Amygdala (tissue), 56 donors: Measurements from ENCODE around the gene MBD1.
"Not testable (repeated sequence)": the region's sequence is repeated elsewhere in the genome, so short reads cannot be mapped to it uniquely, and the experiment has no call there.

Experiments
- DNase-seq, 56 donors: peaks; one replicate each; lab custom pipeline; 2025; lab: John Stamatoyannopoulos, UW

MBD1 gene

GRCh38 chr18:50275503-50276036 lies 5.8 kb downstream of the MBD1 start:
- DNase-seq = no peak

GRCh38 chr18:50274941-50275340 lies 6.4 kb downstream of the MBD1 start:
- no peak for DNase-seq

- DNase-seq = no peak
Measured at GRCh38 chr18:50274044-50274442, 7.3 kb downstream of the MBD1 start.

- DNase-seq = no peak
Measured at GRCh38 chr18:50273203-50274043, 7.9 kb downstream of the MBD1 start.

GRCh38 chr18:50272568-50272967 lies 8.8 kb downstream of the MBD1 start:
- no peak for DNase-seq

GRCh38 chr18:50268022-50268747 lies 13.1 kb downstream of the MBD1 start:
- peak in 39 of 56 donors; percentile 2 to 72 (median 32) for DNase-seq

GRCh38 chr18:50266248-50266704 lies 15.0 kb downstream of the MBD1 start, which contains the start of gene CFAP53:
CFAP53 (minus strand) TSS chr18:50266495; CDS start chr18:50266404, 91 bp downstream.
- peak in 54 of 56 donors; percentile 18 to 91 (median 77) for DNase-seq

- DNase-seq = no peak
Measured at GRCh38 chr18:50262977-50263376, 18.3 kb downstream of the MBD1 start.

- DNase-seq = no peak
Measured at GRCh38 chr18:50250935-50251334, 30.4 kb downstream of the MBD1 start.

GRCh38 chr18:50249576-50249975 lies 31.7 kb downstream of the MBD1 start:
- no peak for DNase-seq

- no peak for DNase-seq
Measured at GRCh38 chr18:50247561-50247960, 33.8 kb downstream of the MBD1 start.

GRCh38 chr18:50241768-50242167 lies 39.6 kb downstream of the MBD1 start:
- DNase-seq = not testable (repeated sequence)

- DNase-seq = no peak
Measured at GRCh38 chr18:50240080-50240563, 41.2 kb downstream of the MBD1 start.

GRCh38 chr18:50232419-50232818 lies 48.9 kb downstream of the MBD1 start:
- no peak for DNase-seq

GRCh38 chr18:50231621-50232020 lies 49.7 kb downstream of the MBD1 start:
- DNase-seq = peak in 1 of 56 donors; percentile 2

- DNase-seq = not testable (repeated sequence)
Measured at GRCh38 chr18:50220249-50220648, 61.1 kb downstream of the MBD1 start.
